Activated naive CD4-positive, alpha-beta T cell treated with anti-CD3 and anti-CD28 coated beads, Interleukin-2, amount 10 ng/mL, durations not matched to agents 5 hours and 36 hours (primary cell): ENCODE data around the gene PIGA. TPM values are rescaled to one million over a fixed set of nuclear protein-coding genes. Genes with fewer than 3 reads are reported as not detected.

ENCODE experiments used
- total RNA-seq, 2 experiments: library from RNA; stranded (reverse); gene quantifications; one replicate each; pipeline ENCODE4 v1.2.3, GENCODE V29; 2021

PIGA gene, protein sequence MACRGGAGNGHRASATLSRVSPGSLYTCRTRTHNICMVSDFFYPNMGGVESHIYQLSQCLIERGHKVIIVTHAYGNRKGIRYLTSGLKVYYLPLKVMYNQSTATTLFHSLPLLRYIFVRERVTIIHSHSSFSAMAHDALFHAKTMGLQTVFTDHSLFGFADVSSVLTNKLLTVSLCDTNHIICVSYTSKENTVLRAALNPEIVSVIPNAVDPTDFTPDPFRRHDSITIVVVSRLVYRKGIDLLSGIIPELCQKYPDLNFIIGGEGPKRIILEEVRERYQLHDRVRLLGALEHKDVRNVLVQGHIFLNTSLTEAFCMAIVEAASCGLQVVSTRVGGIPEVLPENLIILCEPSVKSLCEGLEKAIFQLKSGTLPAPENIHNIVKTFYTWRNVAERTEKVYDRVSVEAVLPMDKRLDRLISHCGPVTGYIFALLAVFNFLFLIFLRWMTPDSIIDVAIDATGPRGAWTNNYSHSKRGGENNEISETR
- total RNA-seq, result 10 to 100 TPM; 23.5 to 24.0 TPM

DNA sequence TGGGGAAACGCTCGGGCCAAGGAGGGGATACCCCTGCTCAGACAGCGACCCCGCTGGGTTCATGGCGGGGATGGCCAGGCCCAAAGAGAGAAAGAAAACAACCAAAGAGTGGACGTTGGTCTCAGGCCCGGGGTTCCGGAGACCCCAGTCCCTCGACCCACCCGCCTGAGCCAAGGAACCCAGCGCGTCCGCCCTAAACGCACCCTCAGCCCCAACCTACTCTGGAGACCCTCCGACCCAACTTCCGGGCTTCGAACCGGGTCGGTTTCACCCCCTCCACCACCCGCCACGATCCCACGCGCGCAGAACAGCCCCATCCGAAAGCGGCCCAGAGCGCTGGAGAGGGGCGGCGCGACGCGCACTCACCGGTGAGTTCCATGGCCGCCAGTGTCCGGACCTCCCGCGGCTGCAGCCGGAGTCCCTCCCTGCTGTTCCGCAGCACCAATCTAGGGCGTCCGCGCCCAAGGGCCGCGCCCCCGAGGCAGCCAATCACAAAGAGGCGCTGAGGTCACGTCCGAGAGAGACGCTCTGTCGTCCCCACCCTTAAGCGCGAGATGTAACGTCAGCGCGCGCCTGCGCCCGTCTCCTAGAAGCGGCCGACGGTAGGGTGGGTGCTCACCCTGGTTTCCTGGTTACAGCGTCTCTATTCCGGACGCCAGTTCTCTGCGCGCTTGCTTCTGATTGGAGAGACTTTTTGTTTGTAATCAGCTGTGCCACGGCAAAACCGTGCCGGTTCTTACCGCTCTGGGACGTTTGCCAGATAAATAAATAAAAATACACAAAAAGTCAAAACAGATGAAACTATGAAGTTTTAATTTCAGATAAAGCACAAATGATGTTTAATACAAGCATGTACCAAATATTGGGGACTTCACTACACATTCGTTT, at the start of gene PIGA:
Gene PIGA, minus strand, starts transcription at position 389 of the 888 bp plus-strand sequence. CDS start 3,593 bp downstream, outside the sequence.

DNA sequence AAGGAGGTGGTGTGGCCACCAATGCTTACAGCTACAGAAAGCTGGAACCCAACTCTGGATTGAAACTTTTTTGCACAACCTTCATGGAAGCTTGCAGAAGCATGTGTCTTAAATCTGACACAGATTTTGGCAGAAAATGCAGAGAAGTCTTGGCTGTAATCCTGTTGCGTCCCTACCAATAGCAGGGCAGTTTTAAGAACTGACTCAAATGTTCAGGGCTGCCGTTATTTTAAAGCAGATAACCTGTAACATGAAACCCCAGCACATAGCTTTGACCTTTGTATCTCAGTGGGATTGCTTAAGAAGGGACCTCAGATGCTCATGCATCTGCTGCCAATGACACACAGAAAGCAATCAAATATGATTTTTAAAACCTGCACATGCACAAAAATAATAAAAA, 49.0 kb upstream of the PIGA start, which contains the start of gene VEGFD:
Gene VEGFD, minus strand, starts transcription at position 110 of the 400 bp plus-strand sequence. CDS start 467 bp downstream, outside the sequence.

DNA sequence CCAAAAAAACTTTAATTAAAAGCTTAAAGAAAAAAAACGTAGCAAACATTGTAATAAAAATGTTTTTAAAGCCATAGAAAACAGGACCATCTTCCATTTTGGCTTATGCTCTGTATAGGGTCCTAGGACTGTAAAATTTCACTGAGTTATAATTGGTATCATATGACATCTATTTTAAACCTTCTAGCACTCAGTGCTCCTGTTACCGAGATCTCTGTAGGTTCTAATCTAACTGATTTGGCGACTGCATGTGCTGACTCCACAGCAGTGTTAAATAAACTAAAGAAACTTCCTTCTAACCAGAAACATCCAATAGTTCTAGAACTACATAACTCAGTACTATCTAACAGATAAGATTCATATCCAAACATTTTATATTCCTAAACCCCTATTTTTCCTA, 19.8 kb downstream of the PIGA start, which contains the start of gene ASB11:
Gene ASB11, minus strand, starts transcription at position 132 of the 400 bp plus-strand sequence. Its CDS starts 35 bp downstream, at position 97.

DNA sequence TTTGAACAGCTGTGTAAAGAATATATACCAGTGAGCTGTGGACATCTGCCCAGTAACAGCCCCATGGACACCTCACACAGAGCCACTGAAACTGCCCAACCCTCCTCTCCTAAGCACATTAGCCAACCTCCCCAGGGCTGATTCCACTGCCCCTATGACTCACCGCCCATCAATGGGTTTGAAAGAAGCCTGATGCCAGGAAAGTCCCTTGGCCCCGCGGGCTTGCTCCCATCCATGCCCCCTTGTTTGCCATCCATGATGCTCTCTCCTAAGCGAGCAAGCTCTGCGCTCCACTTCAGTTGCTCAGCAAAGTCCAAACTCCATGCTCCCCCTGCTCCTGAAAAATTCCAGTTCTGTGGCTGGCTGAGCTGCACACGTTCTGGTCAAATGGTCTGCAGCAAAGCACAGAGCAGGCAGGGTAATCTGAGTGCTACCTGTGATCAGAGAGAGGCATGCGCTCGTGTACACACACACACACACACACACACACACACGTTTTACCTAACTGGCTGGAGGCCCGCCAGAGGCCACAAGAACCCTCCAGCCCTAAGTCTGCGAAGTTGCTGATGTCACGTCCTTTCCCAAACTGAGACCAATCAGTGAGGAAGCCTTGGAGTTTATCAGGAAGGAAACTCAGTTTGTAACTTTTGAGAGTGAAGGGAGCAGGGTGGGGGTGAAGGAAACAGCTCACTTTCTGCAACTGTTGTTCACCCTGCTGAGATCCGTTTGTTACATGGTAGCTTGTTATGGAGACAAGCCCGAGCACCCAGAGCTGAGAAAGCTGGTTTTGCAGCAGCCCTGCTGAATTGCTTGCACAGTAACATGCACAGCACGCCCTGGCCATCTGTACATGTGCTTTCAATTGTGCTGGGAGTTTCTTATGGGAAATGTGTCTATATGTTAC, 65.5 kb downstream of the PIGA start, which contains the start of gene ASB9:
Gene ASB9, minus strand, starts transcription at position 466 of the 904 bp plus-strand sequence. Its CDS starts 209 bp downstream, at position 257.

Other genes starting within 250 kb of the PIGA start
- gene ASB9, start 65.4 kb downstream of the PIGA start, total RNA-seq, result under 1 TPM; 0.58 TPM
- gene ASB11, start 19.9 kb downstream of the PIGA start, total RNA-seq, result not detected
- not detected for gene VEGFD, start 48.9 kb upstream of the PIGA start, total RNA-seq
- gene PIR, start 157.8 kb upstream of the PIGA start, total RNA-seq, result 1 to 10 TPM; 2.4 to 3.0 TPM
- not detected for gene BMX, start 165.3 kb upstream of the PIGA start, total RNA-seq